Stimulated activated naive CD4-positive, alpha-beta T cell treated with Interleukin-2 at 50 U/mL for 16 hours (primary cell): ENCODE results near the gene MMS22L.

Experiments
- DNase-seq: peaks from one replicate; lab custom pipeline; 2025; lab: John Stamatoyannopoulos, UW

The MMS22L gene

GRCh38 chr6:97138581-97138980 lies 144.4 kb downstream of the MMS22L start:
- no peak for DNase-seq

GRCh38 chr6:97136626-97137358 lies 146.2 kb downstream of the MMS22L start:
- no peak for DNase-seq

- DNase-seq: no peak
Measured at GRCh38 chr6:97133067-97133466, 149.9 kb downstream of the MMS22L start.

- DNase-seq: no peak
Measured at GRCh38 chr6:97129106-97129505, 153.9 kb downstream of the MMS22L start.

- no peak for DNase-seq
Measured at GRCh38 chr6:97128507-97128906, 154.5 kb downstream of the MMS22L start.

- no peak for DNase-seq
Measured at GRCh38 chr6:97123652-97124051, 159.4 kb downstream of the MMS22L start.

- DNase-seq: no peak
Measured at GRCh38 chr6:97123112-97123511, 159.9 kb downstream of the MMS22L start.

- DNase-seq: no peak
Measured at GRCh38 chr6:97120511-97120910, 162.5 kb downstream of the MMS22L start.

GRCh38 chr6:97114645-97115044 lies 168.4 kb downstream of the MMS22L start:
- DNase-seq: no peak

- no peak for DNase-seq
Measured at GRCh38 chr6:97113170-97113569, 169.8 kb downstream of the MMS22L start.

- no peak for DNase-seq
Measured at GRCh38 chr6:97111243-97111642, 171.8 kb downstream of the MMS22L start.

GRCh38 chr6:97110626-97111025 lies 172.4 kb downstream of the MMS22L start:
- no peak for DNase-seq

- no peak for DNase-seq
Measured at GRCh38 chr6:97110149-97110548, 172.9 kb downstream of the MMS22L start.

- DNase-seq: no peak
Measured at GRCh38 chr6:97109444-97109843, 173.6 kb downstream of the MMS22L start.

- no peak for DNase-seq
Measured at GRCh38 chr6:97102145-97102790, 180.7 kb downstream of the MMS22L start.

- DNase-seq: no peak
Measured at GRCh38 chr6:97100696-97101095, 182.3 kb downstream of the MMS22L start.

GRCh38 chr6:97097068-97098047 lies 185.7 kb downstream of the MMS22L start:
- no peak for DNase-seq

- DNase-seq: no peak
Measured at GRCh38 chr6:97095311-97095850, 187.6 kb downstream of the MMS22L start.

- DNase-seq: no peak
Measured at GRCh38 chr6:97094376-97094775, 188.6 kb downstream of the MMS22L start.

GRCh38 chr6:97092673-97093305 lies 190.2 kb downstream of the MMS22L start:
- no peak for DNase-seq
